ENCODE data around the gene CCT7.

Gene CCT7

GRCh38 chr2:73297151-73297559, 63.0 kb downstream of the CCT7 start:
- peak; percentile 17 to 64 for DNase-seq

GRCh38 chr2:73297586-73297985, 63.5 kb downstream of the CCT7 start:
- no peak for DNase-seq

- no peak for DNase-seq
Measured at GRCh38 chr2:73300926-73301325, 66.8 kb downstream of the CCT7 start.

DNA sequence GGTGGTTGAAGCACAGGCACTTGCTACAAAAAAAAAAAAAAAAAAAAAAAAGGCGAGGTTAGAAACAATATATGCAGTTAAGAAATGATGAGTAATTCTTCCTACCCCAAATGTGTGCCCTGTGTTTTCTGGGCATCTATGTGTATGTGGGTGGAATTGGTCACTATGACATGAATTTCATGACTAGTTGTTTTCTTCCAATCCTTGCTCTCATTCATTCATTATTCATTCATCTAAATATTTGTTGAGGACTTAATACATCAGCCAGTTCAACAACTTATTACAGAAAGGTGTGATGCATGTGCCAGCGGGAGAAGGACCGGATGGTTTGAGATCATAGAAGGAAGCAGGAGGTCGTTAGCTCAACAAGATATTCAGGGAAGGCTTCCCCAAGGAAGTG, 67.5 kb downstream of the CCT7 start:
- no peak for DNase-seq
